Smooth muscle cell (in vitro differentiated cells): Measurements from ENCODE around the gene ANKRD65. TPM values are rescaled to one million over a fixed set of nuclear protein-coding genes. Genes with fewer than 3 reads are reported as not detected.

Experiments used
- DNase-seq: peaks from one replicate; lab custom pipeline; 2025; ENCODE audit not compliant: unreplicated experiment; lab: John Stamatoyannopoulos, UW
- H2AFZ ChIP-seq: fragments of 200-600 bp; sonication (generic); 2 replicates; pipeline ENCODE4 v1.6.0; 2016; ENCODE audit warnings: antibody characterized with exemption, low read depth, mild to moderate bottlenecking
- H3F3A ChIP-seq: fragments of 200-600 bp; sonication (generic); 2 replicates; pipeline ENCODE4 v1.6.0; 2017; ENCODE audit warnings: antibody characterized with exemption, low read depth
- H3K27ac ChIP-seq: fragments of 200-600 bp; sonication (generic); 2 replicates; pipeline ENCODE4 v1.5.1; 2016; ENCODE audit warnings: low read depth, mild to moderate bottlenecking
- H3K27me3 ChIP-seq: fragments of 200-600 bp; sonication (generic); 2 replicates; pipeline ENCODE4 v1.6.1; 2016; ENCODE audit warnings: low read depth, mild to moderate bottlenecking
- H3K36me3 ChIP-seq: fragments of 200-600 bp; sonication (generic); 2 replicates; pipeline ENCODE4 v1.5.1; 2016; ENCODE audit warnings: low read depth
- H3K4me1 ChIP-seq: fragments of 200-600 bp; sonication (generic); 2 replicates; pipeline ENCODE4 v1.5.1; 2016; ENCODE audit warnings: low read depth
- H3K4me2 ChIP-seq: fragments of 200-600 bp; sonication (generic); 2 replicates; pipeline ENCODE4 v1.6.0; 2016; ENCODE audit warnings: mild to moderate bottlenecking
- H3K4me3 ChIP-seq: fragments of 200-600 bp; sonication (generic); 2 replicates; pipeline ENCODE4 v1.5.1; 2016; ENCODE audit warnings: mild to moderate bottlenecking
- H3K79me2 ChIP-seq: fragments of 200-600 bp; sonication (generic); 2 replicates; pipeline ENCODE4 v1.6.0; 2016; ENCODE audit warnings: low read depth, mild to moderate bottlenecking
- H3K9ac ChIP-seq: fragments of 200-600 bp; sonication (generic); 2 replicates; pipeline ENCODE4 v1.6.0; 2016; ENCODE audit warnings: low read depth
- H3K9me3 ChIP-seq: fragments of 200-600 bp; sonication (generic); replicated peaks from 2 replicates; pipeline ENCODE4 v1.5.1; 2016; ENCODE audit warnings: low read depth
- H4K20me1 ChIP-seq: fragments of 200-600 bp; sonication (generic); 2 replicates; pipeline ENCODE4 v1.6.0; 2016; ENCODE audit warnings: low read depth
- CTCF ChIP-seq: fragments of 200-600 bp; sonication (generic); IDR thresholded peaks from 2 replicates; pipeline ENCODE4 v1.5.1; 2017; ENCODE audit warnings: borderline replicate concordance, mild to moderate bottlenecking, antibody characterized with exemption; ENCODE audit not compliant: insufficient read depth, poor library complexity, severe bottlenecking
- WGBS: methylation state at CpG from one replicate; pipeline ENCODE4 v1.1.7; 2016; ENCODE audit warnings: low lambda C conversion rate; 5-methylcytosine and 5-hydroxymethylcytosine counted together
- polyA plus RNA-seq: library from polyadenylated mRNA; unstranded; fragments of >200 nt; fragmentation: Nextera tagmentation; extraction: Ambion mirVana; gene quantifications from 2 replicates; pipeline ENCODE4 v1.2.1, GENCODE V29; 2016
- total RNA-seq: library from RNA; depleted of rRNA; stranded (reverse); fragments of >200 nt; gene quantifications from 2 replicates; pipeline ENCODE4 v1.2.3, GENCODE V29; 2014

ANKRD65 gene
- total and polyA plus RNA-seq, 2 experiments from 2014 or later, result 6.1 to 10.1 TPM

- no peaks in the 10 kb centered on the region for H3K9me3 ChIP-seq
- WGBS, result 91% methylated on average over 31 of the region's 31 CpGs
- peaks cover 38% of the 10 kb centered on the region for H3K4me1 ChIP-seq
- no peak overlapping the region for H3K27ac ChIP-seq
- H3K36me3 ChIP-seq, result no peaks in the 10 kb centered on the region
- no peak for TF ChIP-seq CTCF
- H3K27me3 ChIP-seq, result no peaks in the 10 kb centered on the region
- peak overlapping the region; percentile 59 for H3K4me3 ChIP-seq
- H4K20me1 ChIP-seq, result peaks cover 26% of the 10 kb centered on the region
- H3K9ac ChIP-seq, result no peak overlapping the region
- H2AFZ ChIP-seq, result no peak overlapping the region
- H3K79me2 ChIP-seq, result peaks cover 16% of the 10 kb centered on the region
- H3K4me2 ChIP-seq, result peak overlapping the region; percentile 97
- no peak for DNase-seq
- peaks cover 14% of the 10 kb centered on the region for H3F3A ChIP-seq
Observed at GRCh38 chr1:1437033-1437903, 16.2 kb upstream of the ANKRD65 start.

- no peaks in the 10 kb centered on the region for H3K27me3 ChIP-seq
- H3K4me3 ChIP-seq, result peak overlapping the region; percentile 59
- no peaks in the 10 kb centered on the region for H3K9me3 ChIP-seq
Observed at GRCh38 chr1:1436630-1437032, 15.6 kb upstream of the ANKRD65 start.

GRCh38 chr1:1435911-1436629 lies 15.0 kb upstream of the ANKRD65 start:
- H3K9ac ChIP-seq, result peak overlapping the region; percentile 43
- peak overlapping the region; percentile 59 for H3K4me3 ChIP-seq
- peaks cover 26% of the 10 kb centered on the region for H4K20me1 ChIP-seq
- H3K79me2 ChIP-seq, result peaks cover 16% of the 10 kb centered on the region
- H3K4me2 ChIP-seq, result peak overlapping the region; percentile 97
- no peak overlapping the region for H3K27ac ChIP-seq
- WGBS, result 33% methylated on average over 17 of the region's 40 CpGs
- peaks cover 50% of the 10 kb centered on the region for H3K4me1 ChIP-seq
- H3F3A ChIP-seq, result peaks cover 14% of the 10 kb centered on the region
- H3K9me3 ChIP-seq, result no peaks in the 10 kb centered on the region
- TF ChIP-seq CTCF, result no peak
- no peak overlapping the region for H2AFZ ChIP-seq
- no peaks in the 10 kb centered on the region for H3K36me3 ChIP-seq
- H3K27me3 ChIP-seq, result no peaks in the 10 kb centered on the region
- no peak for DNase-seq

More at GRCh38 chr1:1436630-1437032, 15.6 kb upstream of the ANKRD65 start:
- H3K9ac ChIP-seq, result peak overlapping the region; percentile 43
- H4K20me1 ChIP-seq, result peaks cover 26% of the 10 kb centered on the region
- peak overlapping the region; percentile 97 for H3K4me2 ChIP-seq
- H3F3A ChIP-seq, result peaks cover 14% of the 10 kb centered on the region
- DNase-seq, result no peak
- 91% methylated on average over 7 of the region's 7 CpGs for WGBS
- no peak for TF ChIP-seq CTCF
- no peaks in the 10 kb centered on the region for H3K36me3 ChIP-seq
- H3K79me2 ChIP-seq, result peaks cover 16% of the 10 kb centered on the region
- no peak overlapping the region for H3K27ac ChIP-seq
- no peak overlapping the region for H2AFZ ChIP-seq
- H3K4me1 ChIP-seq, result peaks cover 44% of the 10 kb centered on the region
